Sigmoid colon (tissue), 4 donors: ENCODE results near the gene PLA2G4F.

Experiments used
- CTCF ChIP-seq, 4 experiments: fragments of 450-650 bp in 3 of 4; fragments of 200-600 bp in 1 of 4; IDR thresholded peaks; one replicate each; pipeline ENCODE4 v1.5.1; 2016 to 2019; ENCODE audit warnings: antibody characterized with exemption in 4 of 4, mild to moderate bottlenecking in 3 of 4, moderate library complexity in 2 of 4
- POLR2A ChIP-seq, 2 donors: fragments of 450-650 bp; IDR thresholded peaks; one replicate each; pipeline ENCODE4 v1.6.1; 2016; ENCODE audit warnings: antibody characterized with exemption in 2 of 2, mild to moderate bottlenecking in 2 of 2, moderate library complexity in 2 of 2
- POLR2AphosphoS5 ChIP-seq, 4 donors: sonication (generic); formaldehyde crosslinking; IDR thresholded peaks; one replicate each; pipeline ENCODE4 v1.6.1; 2017; ENCODE audit warnings: antibody characterized with exemption in 4 of 4

GRCh38 chr15:42163947-42164550 is 7.6 kb upstream of the PLA2G4F start:
- TF ChIP-seq CTCF (IDR thresholded peaks at IDR 0.05) (no peak), POLR2A (IDR thresholded peaks at IDR 0.05) (no peak), POLR2AphosphoS5 (IDR thresholded peaks at IDR 0.05) (no peak)
